OCI-LY1 (cell line): Measurements from ENCODE around the gene ANXA6.

Experiments used
- H2AFZ ChIP-seq: fragments of 200-600 bp; sonication (generic), shearing (Covaris generic); 2 replicates; pipeline ENCODE4 v1.6.0; 2014; ENCODE audit warnings: antibody characterized with exemption, mild to moderate bottlenecking, low read length
- H3F3A ChIP-seq: fragments of 200-600 bp; sonication (generic), shearing (Covaris generic); 2 replicates; pipeline ENCODE4 v1.6.0; 2014; ENCODE audit warnings: mild to moderate bottlenecking, antibody characterized with exemption, low read length, moderate library complexity; ENCODE audit not compliant: insufficient read depth
- H3K27ac ChIP-seq: fragments of 200-600 bp; sonication (generic); 2 replicates; pipeline ENCODE4 v1.5.1; 2014; ENCODE audit warnings: low read length, mixed run types, mild to moderate bottlenecking, low read depth; ENCODE audit not compliant: poor library complexity, severe bottlenecking
- H3K27me3 ChIP-seq: fragments of 200-600 bp; sonication (generic); 2 replicates; pipeline ENCODE4 v1.6.0; 2014; ENCODE audit warnings: antibody characterized with exemption, mild to moderate bottlenecking, low read length, moderate library complexity; ENCODE audit not compliant: insufficient read depth
- H3K36me3 ChIP-seq: fragments of 200-600 bp; sonication (generic); 2 replicates; pipeline ENCODE4 v1.6.1; 2014; ENCODE audit warnings: mild to moderate bottlenecking, antibody characterized with exemption, low read length, moderate library complexity, mixed read lengths; ENCODE audit not compliant: insufficient read depth
- H3K4me1 ChIP-seq: fragments of 200-600 bp; sonication (generic); 2 replicates; pipeline ENCODE4 v1.5.1; 2014; ENCODE audit warnings: mild to moderate bottlenecking, low read length, moderate library complexity; ENCODE audit not compliant: insufficient read depth, severe bottlenecking
- H3K4me2 ChIP-seq: fragments of 200-600 bp; sonication (generic), shearing (Covaris generic); 2 replicates; pipeline ENCODE4 v1.6.1; 2014; ENCODE audit warnings: low read length
- H3K4me3 ChIP-seq: fragments of 200-600 bp; sonication (generic); 2 replicates; pipeline ENCODE4 v1.5.1; 2014; ENCODE audit warnings: low read length, low read depth, mild to moderate bottlenecking, mixed read lengths; ENCODE audit not compliant: poor library complexity, severe bottlenecking
- H3K79me2 ChIP-seq: fragments of 200-600 bp; shearing (Covaris generic); 2 replicates; pipeline ENCODE4 v1.6.1; 2016; ENCODE audit warnings: mixed run types, low read length, mixed read lengths; ENCODE audit not compliant: insufficient read depth
- H3K9ac ChIP-seq: fragments of 200-600 bp; sonication (generic), shearing (Covaris generic); 2 replicates; pipeline ENCODE4 v1.6.1; 2014; ENCODE audit warnings: mild to moderate bottlenecking, low read length, mixed read lengths
- H3K9me2 ChIP-seq: fragments of 200-600 bp; sonication (generic), shearing (Covaris generic); 2 replicates; pipeline ENCODE4 v1.6.1; 2014; ENCODE audit warnings: low read depth, mild to moderate bottlenecking, low read length, mixed read lengths
- H3K9me3 ChIP-seq: fragments of 200-600 bp; shearing (Covaris generic); 2 replicates; pipeline ENCODE4 v1.6.1; 2014; ENCODE audit warnings: low read length, mixed read lengths
- H4K20me1 ChIP-seq: fragments of 200-600 bp; sonication (generic), shearing (Covaris generic); 2 replicates; pipeline ENCODE4 v1.6.0; 2016; ENCODE audit warnings: mild to moderate bottlenecking, low read length; ENCODE audit not compliant: insufficient read depth
- EZH2 ChIP-seq: fragments of 200-600 bp; sonication (generic), shearing (Covaris generic); IDR thresholded peaks from 2 replicates; pipeline ENCODE4 v1.8.0; 2017; ENCODE audit warnings: borderline replicate concordance, mixed run types, mild to moderate bottlenecking, antibody characterized with exemption, low read length, moderate library complexity, mixed read lengths
- TF ChIP-seq, protein P1 (sequence below): fragments of 200-600 bp; sonication (generic), shearing (Covaris generic); IDR thresholded peaks from 2 replicates; pipeline ENCODE4 v1.5.1; 2017; ENCODE audit warnings: mild to moderate bottlenecking, antibody characterized with exemption, low read length, moderate library complexity, mixed read lengths

ANXA6 gene

GRCh38 chr5:151056379-151057325 is 100.9 kb downstream of the ANXA6 start:
- no peak overlapping the region for H3K9ac ChIP-seq
- H3K4me2 ChIP-seq: no peak overlapping the region
- H3K4me3 ChIP-seq: no peak overlapping the region
- no peaks in the 10 kb centered on the region for H3K9me3 ChIP-seq
- H4K20me1 ChIP-seq: no peaks in the 10 kb centered on the region
- no peaks in the 10 kb centered on the region for H3K9me2 ChIP-seq
- H3K27me3 ChIP-seq: no peaks in the 10 kb centered on the region
- peaks cover 42% of the 10 kb centered on the region for H3K4me1 ChIP-seq
- H3F3A ChIP-seq: no peaks in the 10 kb centered on the region
- TF ChIP-seq, protein P1, sequence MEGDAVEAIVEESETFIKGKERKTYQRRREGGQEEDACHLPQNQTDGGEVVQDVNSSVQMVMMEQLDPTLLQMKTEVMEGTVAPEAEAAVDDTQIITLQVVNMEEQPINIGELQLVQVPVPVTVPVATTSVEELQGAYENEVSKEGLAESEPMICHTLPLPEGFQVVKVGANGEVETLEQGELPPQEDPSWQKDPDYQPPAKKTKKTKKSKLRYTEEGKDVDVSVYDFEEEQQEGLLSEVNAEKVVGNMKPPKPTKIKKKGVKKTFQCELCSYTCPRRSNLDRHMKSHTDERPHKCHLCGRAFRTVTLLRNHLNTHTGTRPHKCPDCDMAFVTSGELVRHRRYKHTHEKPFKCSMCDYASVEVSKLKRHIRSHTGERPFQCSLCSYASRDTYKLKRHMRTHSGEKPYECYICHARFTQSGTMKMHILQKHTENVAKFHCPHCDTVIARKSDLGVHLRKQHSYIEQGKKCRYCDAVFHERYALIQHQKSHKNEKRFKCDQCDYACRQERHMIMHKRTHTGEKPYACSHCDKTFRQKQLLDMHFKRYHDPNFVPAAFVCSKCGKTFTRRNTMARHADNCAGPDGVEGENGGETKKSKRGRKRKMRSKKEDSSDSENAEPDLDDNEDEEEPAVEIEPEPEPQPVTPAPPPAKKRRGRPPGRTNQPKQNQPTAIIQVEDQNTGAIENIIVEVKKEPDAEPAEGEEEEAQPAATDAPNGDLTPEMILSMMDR: no peak
- TF ChIP-seq EZH2: no peak
- H3K27ac ChIP-seq: no peak overlapping the region
- H3K79me2 ChIP-seq: no peaks in the 10 kb centered on the region
- H2AFZ ChIP-seq: no peak overlapping the region
- peaks cover 90% of the 10 kb centered on the region for H3K36me3 ChIP-seq

- no peaks in the 10 kb centered on the region for H4K20me1 ChIP-seq
Measured at GRCh38 chr5:151055336-151055735, 102.2 kb downstream of the ANXA6 start.

GRCh38 chr5:151054709-151055108 is 102.9 kb downstream of the ANXA6 start:
- H3K79me2 ChIP-seq: no peaks in the 10 kb centered on the region
- no peaks in the 10 kb centered on the region for H3K9me3 ChIP-seq
- H3F3A ChIP-seq: no peaks in the 10 kb centered on the region
- H3K36me3 ChIP-seq: peaks cover 91% of the 10 kb centered on the region
- H3K4me2 ChIP-seq: no peak overlapping the region
- no peak overlapping the region for H3K27ac ChIP-seq
- H4K20me1 ChIP-seq: no peaks in the 10 kb centered on the region
- no peaks in the 10 kb centered on the region for H3K27me3 ChIP-seq
- H3K9ac ChIP-seq: no peak overlapping the region
- no peaks in the 10 kb centered on the region for H3K9me2 ChIP-seq
- H3K4me1 ChIP-seq: peaks cover 25% of the 10 kb centered on the region
- TF ChIP-seq, protein P1: no peak
- TF ChIP-seq EZH2: no peak
- H3K4me3 ChIP-seq: no peak overlapping the region
- no peak overlapping the region for H2AFZ ChIP-seq

More at GRCh38 chr5:151055336-151055735, 102.2 kb downstream of the ANXA6 start:
- Histone ChIP-seq H3K27ac (no peak overlapping the region), H3K4me3 (no peak overlapping the region), H3K79me2 (no peaks in the 10 kb centered on the region), H3K36me3 (peaks cover 88% of the 10 kb centered on the region), H3K4me1 (peaks cover 31% of the 10 kb centered on the region), H3F3A (no peaks in the 10 kb centered on the region), H2AFZ (no peak overlapping the region), H3K4me2 (no peak overlapping the region), H3K9me2 (no peaks in the 10 kb centered on the region), H3K9ac (no peak overlapping the region), H3K27me3 (no peaks in the 10 kb centered on the region), H3K9me3 (no peaks in the 10 kb centered on the region)
- TF ChIP-seq, protein P1: no peak
- no peak for TF ChIP-seq EZH2
